Activated T-helper 2 cell treated with anti-CD3 and anti-CD28 coated beads, Interferon-gamma antibody, Interleukin-2, Interleukin-4, amounts not matched to agents 10 μg/mL and 5 μg/mL and 100 μg/mL, durations not matched to agents 14 hours and 24 hours and 36 hours (primary cell): Measurements from ENCODE around the gene DDX46. TPM values are rescaled to one million over a fixed set of nuclear protein-coding genes. Genes with fewer than 3 reads are reported as not detected.
A peak's percentile ranks its signal among the peaks of the same experiment; 100 is the strongest.

Experiments used
- DNase-seq: peaks from one replicate; pipeline ENCODE4 v3.0.0; 2021; ENCODE audit warnings: low spot score
- H3K27ac Mint-ChIP-seq: one replicate; pipeline ENCODE4 v1.8.0; 2021; ENCODE audit warnings: mixed read lengths
- H3K27me3 Mint-ChIP-seq: one replicate; pipeline ENCODE4 v1.8.0; 2021; ENCODE audit warnings: low read depth, mixed read lengths
- H3K36me3 Mint-ChIP-seq: one replicate; pipeline ENCODE4 v1.8.0; 2021; ENCODE audit warnings: low read depth, mixed read lengths
- H3K4me1 Mint-ChIP-seq: one replicate; pipeline ENCODE4 v1.8.0; 2021; ENCODE audit warnings: low read depth, mixed read lengths
- H3K4me3 Mint-ChIP-seq: one replicate; pipeline ENCODE4 v1.8.0; 2021; ENCODE audit warnings: low read depth, mild to moderate bottlenecking, moderate library complexity, mixed read lengths
- H3K9me3 Mint-ChIP-seq: one replicate; pipeline ENCODE4 v1.8.0; 2021; ENCODE audit warnings: mixed read lengths
- intact Hi-C: fragments of 100-400 bp; cut with micrococcal nuclease; formaldehyde crosslinking; loops from one replicate; pipeline ENCODE4 v1.15.1; 2023
- total RNA-seq: library from RNA; stranded (reverse); gene quantifications from 2 replicates; pipeline ENCODE4 v1.2.3, GENCODE V29; 2022

The DDX46 gene
- total RNA-seq, 1 donor from 2014 or later: 83.9 TPM

- intact Hi-C loops: no loop called here
- H3K9me3 Mint-ChIP-seq: no peaks in the 10 kb centered on the region
- no peak for DNase-seq
- H3K4me1 Mint-ChIP-seq: peaks cover 23% of the 10 kb centered on the region
- H3K36me3 Mint-ChIP-seq: peaks cover 24% of the 10 kb centered on the region
- H3K4me3 Mint-ChIP-seq: peak overlapping the region; percentile 95
- H3K27ac Mint-ChIP-seq: peak overlapping the region; percentile 96
- no peaks in the 10 kb centered on the region for H3K27me3 Mint-ChIP-seq
Measured at GRCh38 chr5:134873494-134873893, 114.9 kb downstream of the DDX46 start.

- peak; percentile 80 for DNase-seq
- Mint-ChIP-seq H3K27ac (peak within 1 kb of the TSS; percentile 96), H3K36me3 (peaks cover 24% of the 10 kb centered on the region), H3K4me1 (peaks cover 28% of the 10 kb centered on the region), H3K4me3 (peak within 1 kb of the TSS; percentile 95), H3K27me3 (no peaks in the 10 kb centered on the region), H3K9me3 (no peaks in the 10 kb centered on the region)
- intact Hi-C loops: loop anchor here (1.0 to 2.0 kb wide), 3 partner anchors 28 to 115 kb away; partner anchors contain the start of gene DDX46
Measured at GRCh38 chr5:134873987-134874830, 115.6 kb downstream of the DDX46 start, which contains the start of gene TXNDC15. TXNDC15 (plus strand) TSS chr5:134874371; CDS start chr5:134874428, 57 bp downstream.

- H3K9me3 Mint-ChIP-seq: no peaks in the 10 kb centered on the region
- H3K4me3 Mint-ChIP-seq: peak overlapping the region; percentile 95
- DNase-seq: peak; percentile 45
- peak overlapping the region; percentile 96 for H3K27ac Mint-ChIP-seq
- intact Hi-C loops: loop anchor here (1.0 to 2.0 kb wide), 4 partner anchors 29 to 137 kb away; partner anchors contain the start of genes CAMLG and DDX46
- H3K36me3 Mint-ChIP-seq: peaks cover 28% of the 10 kb centered on the region
- H3K4me1 Mint-ChIP-seq: peaks cover 32% of the 10 kb centered on the region
- no peaks in the 10 kb centered on the region for H3K27me3 Mint-ChIP-seq
Measured at GRCh38 chr5:134874831-134875655, 116.5 kb downstream of the DDX46 start.

GRCh38 chr5:134877159-134877558, 118.6 kb downstream of the DDX46 start:
- no peak overlapping the region for H3K4me3 Mint-ChIP-seq
- H3K27me3 Mint-ChIP-seq: no peaks in the 10 kb centered on the region
- peak overlapping the region; percentile 79 for H3K27ac Mint-ChIP-seq
- H3K9me3 Mint-ChIP-seq: no peaks in the 10 kb centered on the region
- H3K36me3 Mint-ChIP-seq: peaks cover 29% of the 10 kb centered on the region
- DNase-seq: no peak
- peaks cover 35% of the 10 kb centered on the region for H3K4me1 Mint-ChIP-seq
- intact Hi-C loops: no loop called here

GRCh38 chr5:134878403-134878802, 119.8 kb downstream of the DDX46 start:
- intact Hi-C loops: no loop called here
- no peak overlapping the region for H3K4me3 Mint-ChIP-seq
- peaks cover 29% of the 10 kb centered on the region for H3K36me3 Mint-ChIP-seq
- H3K27me3 Mint-ChIP-seq: no peaks in the 10 kb centered on the region
- no peaks in the 10 kb centered on the region for H3K9me3 Mint-ChIP-seq
- no peak for DNase-seq
- H3K4me1 Mint-ChIP-seq: peaks cover 34% of the 10 kb centered on the region
- H3K27ac Mint-ChIP-seq: no peak overlapping the region

- peaks cover 30% of the 10 kb centered on the region for H3K36me3 Mint-ChIP-seq
- H3K9me3 Mint-ChIP-seq: no peaks in the 10 kb centered on the region
- intact Hi-C loops: no loop called here
- H3K27ac Mint-ChIP-seq: no peak overlapping the region
- DNase-seq: no peak
- no peaks in the 10 kb centered on the region for H3K27me3 Mint-ChIP-seq
- no peak overlapping the region for H3K4me3 Mint-ChIP-seq
- H3K4me1 Mint-ChIP-seq: peaks cover 31% of the 10 kb centered on the region
Measured at GRCh38 chr5:134879456-134879855, 120.9 kb downstream of the DDX46 start.

Other genes starting within 250 kb of the DDX46 start
- gene JADE2, start 233.1 kb upstream of the DDX46 start, total RNA-seq: 76.8 and 81.2 TPM in 2 replicates
- 43.6 and 47.5 TPM in 2 replicates for gene SAR1B, start 126.0 kb upstream of the DDX46 start, total RNA-seq
- gene SEC24A, start 110.0 kb upstream of the DDX46 start, total RNA-seq: 33.9 and 34.0 TPM in 2 replicates
- 28.1 and 29.1 TPM in 2 replicates for gene CAMLG, start 20.2 kb upstream of the DDX46 start, total RNA-seq
- gene C5orf24, start 87.2 kb downstream of the DDX46 start, total RNA-seq: 36.0 and 40.5 TPM in 2 replicates
- gene TXNDC15, start 115.6 kb downstream of the DDX46 start, total RNA-seq: 53.9 and 56.9 TPM in 2 replicates
- 13.3 and 14.1 TPM in 2 replicates for gene PCBD2, start 146.4 kb downstream of the DDX46 start, total RNA-seq
- 0.34 and 0.90 TPM in 2 replicates for gene CATSPER3, start 209.1 kb downstream of the DDX46 start, total RNA-seq